Colonic mucosa (tissue), 4 donors: Measurements from ENCODE around the gene ZDHHC4. TPM values are rescaled to one million over a fixed set of nuclear protein-coding genes. Genes with fewer than 3 reads are reported as not detected.

Experiments
- DNase-seq: peaks from one replicate; pipeline ENCODE4 v3.0.0-alpha.2; 2020
- H3K27ac ChIP-seq: fragments of 200-600 bp; one replicate; pipeline ENCODE4 v1.8.0; 2021
- H3K27me3 ChIP-seq: fragments of 200-600 bp; one replicate; pipeline ENCODE4 v1.8.0; 2021
- H3K36me3 ChIP-seq: fragments of 200-600 bp; one replicate; pipeline ENCODE4 v1.8.0; 2021
- H3K4me1 ChIP-seq: fragments of 200-600 bp; one replicate; pipeline ENCODE4 v1.8.0; 2021; ENCODE audit warnings: mild to moderate bottlenecking
- H3K4me3 ChIP-seq: fragments of 200-600 bp; one replicate; pipeline ENCODE4 v1.8.0; 2021
- H3K9ac ChIP-seq, 2 donors: one replicate each; pipeline ENCODE4 v1.7.0; 2013; ENCODE audit warnings: control low read depth in 2 of 2, low read depth in 2 of 2, low read length in 2 of 2
- H3K9me3 ChIP-seq: fragments of 200-600 bp; one replicate; pipeline ENCODE4 v1.8.0; 2021
- CTCF ChIP-seq: fragments of 200-600 bp; IDR thresholded peaks from one replicate; pipeline ENCODE4 v1.8.0; 2022; ENCODE audit warnings: antibody characterized with exemption, mild to moderate bottlenecking
- intact Hi-C: fragments of 100-400 bp; cut with DNase I; formaldehyde crosslinking; loops from one replicate; pipeline ENCODE4 v1.14.1; 2022
- total RNA-seq, 2 donors: library from RNA; stranded (reverse); fragmentation: NEBNext Ultra II Directional in 1 of 2; extraction: Animal tissue kit (Norgen Biotek cat#: 25700) in 1 of 2; gene quantifications; one replicate each; pipeline ENCODE4 v1.2.1, GENCODE V29; 2021
- donor health status: healthy.
- donor health status: DM: no; HTN: no; CAD: no.
- donor health status: DM: no; HTN: no; CAD: no.

ZDHHC4 gene
- 10 to 100 TPM; 34.8 to 40.1 TPM for total RNA-seq

- Histone ChIP-seq H3K27me3 (no peaks in the 10 kb centered on the region), H3K36me3 (peaks cover 11% of the 10 kb centered on the region), H3K4me1 (no peaks in the 10 kb centered on the region), H3K9me3 (no peaks in the 10 kb centered on the region), H3K9ac (peak within 1 kb of the TSS; percentile 76 to 78), H3K4me3 (peak within 1 kb of the TSS; percentile 61), H3K27ac (peak within 1 kb of the TSS; percentile 80)
- intact Hi-C loops: no loop called here
- no peak for TF ChIP-seq CTCF
- peak; percentile 88 for DNase-seq
These were observed at the start of gene ZDHHC4 for GRCh38 chr7:6577369-6578113. TSS of gene ZDHHC4 (plus strand) at chr7:6577454. CDS start at chr7:6580562, 3,108 bp downstream.

- Histone ChIP-seq H3K9ac (no peak overlapping the region), H3K4me3 (no peak overlapping the region), H3K27ac (no peak overlapping the region), H3K4me1 (no peaks in the 10 kb centered on the region), H3K9me3 (no peaks in the 10 kb centered on the region), H3K36me3 (no peaks in the 10 kb centered on the region), H3K27me3 (peaks cover 24% of the 10 kb centered on the region)
- intact Hi-C loops: no loop called here
- no peak for TF ChIP-seq CTCF
- DNase-seq: no peak
These were observed 48.7 kb upstream of the ZDHHC4 start for GRCh38 chr7:6528401-6529130.

GRCh38 chr7:6529643-6530042, 47.6 kb upstream of the ZDHHC4 start:
- intact Hi-C loops: no loop called here

GRCh38 chr7:6530626-6531491, 46.4 kb upstream of the ZDHHC4 start:
- intact Hi-C loops: no loop called here
- no peak overlapping the region for H3K27ac ChIP-seq
- DNase-seq: peak; percentile 43
- peaks cover 25% of the 10 kb centered on the region for H3K27me3 ChIP-seq
- H3K9ac ChIP-seq: no peak overlapping the region
- peak overlapping the region; percentile 28 for H3K4me3 ChIP-seq
- H3K36me3 ChIP-seq: no peaks in the 10 kb centered on the region
- TF ChIP-seq CTCF: no peak
- H3K9me3 ChIP-seq: no peaks in the 10 kb centered on the region
- H3K4me1 ChIP-seq: no peaks in the 10 kb centered on the region

More at GRCh38 chr7:6529643-6530042, 47.6 kb upstream of the ZDHHC4 start:
- H3K4me3 ChIP-seq: no peak overlapping the region
- no peaks in the 10 kb centered on the region for H3K9me3 ChIP-seq
- H3K36me3 ChIP-seq: no peaks in the 10 kb centered on the region
- TF ChIP-seq CTCF: no peak
- H3K27me3 ChIP-seq: peaks cover 24% of the 10 kb centered on the region
- no peak for DNase-seq
- no peak overlapping the region for H3K27ac ChIP-seq
- H3K9ac ChIP-seq: no peak overlapping the region
- no peaks in the 10 kb centered on the region for H3K4me1 ChIP-seq
